WTC11 (cell line): ENCODE measurements around the gene BTN2A1. TPM values are rescaled to one million over a fixed set of nuclear protein-coding genes. Genes with fewer than 3 reads are reported as not detected.

Experiments
- ATAC-seq: fragments of 200-7000 bp; cut with Tn5 transposase; 2 replicates; pipeline ENCODE4 v1.10.0; 2021; ENCODE audit warnings: mild to moderate bottlenecking, moderate library complexity
- CTCF ChIA-PET: fragments of 300-600 bp; sonication (Branson Sonifier 250); formaldehyde crosslinking; loops from one replicate; lab custom pipeline; 2021; ENCODE audit warnings: antibody characterized with exemption; lab: Charles Lee
- POLR2A ChIA-PET: fragments of 350-600 bp; sonication (Branson Sonifier 250); formaldehyde crosslinking; loops from one replicate; lab custom pipeline; 2021; ENCODE audit warnings: antibody characterized with exemption; lab: Charles Lee
- DNase-seq: peaks from one replicate; pipeline ENCODE4 v3.0.0; 2021; ENCODE audit warnings: low spot score
- H3K27ac Mint-ChIP-seq: 2 replicates; pipeline ENCODE4 v1.8.0; 2021; ENCODE audit warnings: mixed read lengths
- H3K27me3 Mint-ChIP-seq: 2 replicates; pipeline ENCODE4 v1.8.0; 2021; ENCODE audit warnings: low read depth, mild to moderate bottlenecking, moderate library complexity, mixed read lengths
- H3K36me3 Mint-ChIP-seq: 2 replicates; pipeline ENCODE4 v1.8.0; 2021; ENCODE audit warnings: mixed read lengths
- H3K4me1 Mint-ChIP-seq: 2 replicates; pipeline ENCODE4 v1.8.0; 2022; ENCODE audit warnings: mixed read lengths
- H3K4me3 Mint-ChIP-seq: 2 replicates; pipeline ENCODE4 v1.8.0; 2021; ENCODE audit warnings: mild to moderate bottlenecking, moderate library complexity, mixed read lengths
- H3K9me3 Mint-ChIP-seq: 2 replicates; pipeline ENCODE4 v1.8.0; 2021; ENCODE audit warnings: mixed read lengths
- ARID4B ChIP-seq: sonication (generic); formaldehyde crosslinking; IDR thresholded peaks from 2 replicates; pipeline ENCODE4 v1.8.0; 2023; ENCODE audit warnings: missing genetic modification reagents, mild to moderate bottlenecking, borderline replicate concordance
- ATF1 ChIP-seq: sonication (generic); formaldehyde crosslinking; IDR thresholded peaks from 2 replicates; pipeline ENCODE4 v1.8.1; 2023; ENCODE audit warnings: mild to moderate bottlenecking, moderate library complexity, missing genetic modification reagents
- ATF6 ChIP-seq: sonication (generic); formaldehyde crosslinking; IDR thresholded peaks from 2 replicates; pipeline ENCODE4 v1.8.1; 2023; ENCODE audit warnings: mild to moderate bottlenecking, missing genetic modification reagents
- CBFB ChIP-seq: sonication (generic); formaldehyde crosslinking; IDR thresholded peaks from 2 replicates; pipeline ENCODE4 v1.8.1; 2022; ENCODE audit warnings: mild to moderate bottlenecking, low read depth, missing genetic modification reagents
- CREM ChIP-seq: sonication (generic); formaldehyde crosslinking; IDR thresholded peaks from 2 replicates; pipeline ENCODE4 v1.8.1; 2022; ENCODE audit warnings: mild to moderate bottlenecking, missing genetic modification reagents, moderate library complexity
- ELF4 ChIP-seq: sonication (generic); formaldehyde crosslinking; IDR thresholded peaks from 2 replicates; pipeline ENCODE4 v1.8.1; 2022; ENCODE audit warnings: low read depth, mild to moderate bottlenecking, moderate library complexity, missing genetic modification reagents
- GTF2I ChIP-seq: fragments of 250-450 bp; sonication (Bioruptor Pico); conservative IDR thresholded peaks from 2 replicates; pipeline ENCODE4 v1.4.0; 2021; ENCODE audit warnings: mild to moderate bottlenecking
- IRF1 ChIP-seq: sonication (generic); formaldehyde crosslinking; IDR thresholded peaks from 2 replicates; pipeline ENCODE4 v1.8.0; 2023; ENCODE audit warnings: missing genetic modification reagents
- KAT7 ChIP-seq: sonication (generic); formaldehyde crosslinking; IDR thresholded peaks from 2 replicates; pipeline ENCODE4 v1.8.1; 2023; ENCODE audit warnings: missing genetic modification reagents, mild to moderate bottlenecking, borderline replicate concordance
- MYBL2 ChIP-seq: sonication (generic); formaldehyde crosslinking; IDR thresholded peaks from 2 replicates; pipeline ENCODE4 v1.8.1; 2023; ENCODE audit warnings: mild to moderate bottlenecking, moderate library complexity, missing genetic modification reagents
- NFE2L1 ChIP-seq: sonication (generic); formaldehyde crosslinking; IDR thresholded peaks from 2 replicates; pipeline ENCODE4 v1.8.1; 2023; ENCODE audit warnings: missing genetic modification reagents
- SMAD3 ChIP-seq: sonication (generic); formaldehyde crosslinking; IDR thresholded peaks from 2 replicates; pipeline ENCODE4 v1.8.0; 2022; ENCODE audit warnings: missing genetic modification reagents, mild to moderate bottlenecking, borderline replicate concordance
- ZNF121 ChIP-seq: sonication (generic); formaldehyde crosslinking; IDR thresholded peaks from 2 replicates; pipeline ENCODE4 v1.8.0; 2023; ENCODE audit warnings: missing genetic modification reagents
- ZNF219 ChIP-seq: sonication (generic); formaldehyde crosslinking; IDR thresholded peaks from 2 replicates; pipeline ENCODE4 v1.8.0; 2023; ENCODE audit warnings: missing genetic modification reagents, mild to moderate bottlenecking, borderline replicate concordance
- ZNF671 ChIP-seq: fragments of 250-450 bp; sonication (Bioruptor Pico); IDR thresholded peaks from 2 replicates; pipeline ENCODE4 v1.8.0; 2021; ENCODE audit warnings: mild to moderate bottlenecking
- total RNA-seq: library from RNA; stranded (reverse); gene quantifications from 3 replicates; pipeline ENCODE4 v1.2.3, GENCODE V29; 2021
- TF ChIP-seq, protein P1 (sequence below): sonication (generic); formaldehyde crosslinking; IDR thresholded peaks from 2 replicates; pipeline ENCODE4 v1.8.1; 2022; ENCODE audit warnings: low read depth, missing genetic modification reagents, borderline replicate concordance
- TF ChIP-seq, protein P2 (sequence below): sonication (generic); formaldehyde crosslinking; IDR thresholded peaks from 2 replicates; pipeline ENCODE4 v1.8.0; 2022; ENCODE audit warnings: mild to moderate bottlenecking, missing genetic modification reagents

BTN2A1 gene
- total RNA-seq, 1 experiment from 2014 or later: 9.9 TPM

DNA sequence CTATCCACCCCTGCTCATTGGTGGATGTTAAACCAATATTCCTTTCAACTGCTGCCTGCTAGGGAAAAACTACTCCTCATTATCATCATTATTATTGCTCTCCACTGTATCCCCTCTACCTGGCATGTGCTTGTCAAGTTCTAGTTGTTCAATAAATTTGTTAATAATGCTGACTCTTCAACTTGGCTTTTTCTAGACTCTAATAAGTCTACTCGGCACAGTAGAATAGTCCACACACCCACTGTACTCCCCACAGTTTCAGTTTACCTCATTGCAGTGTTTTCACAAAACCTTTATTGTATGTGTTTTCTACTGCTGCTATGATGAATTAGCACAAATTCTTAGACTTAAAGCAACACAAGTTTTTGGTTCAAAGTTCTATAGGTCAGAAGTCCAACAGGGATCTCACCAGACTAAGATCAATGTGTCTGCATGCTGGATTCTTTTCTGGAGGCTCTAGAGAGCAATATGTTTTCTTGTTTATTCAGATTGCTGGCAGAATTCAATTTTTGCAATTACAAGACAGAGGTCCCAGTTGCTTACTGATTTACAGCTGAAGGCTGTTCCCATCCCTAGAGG, 42.6 kb upstream of the BTN2A1 start:
- H3K27me3 Mint-ChIP-seq: peaks cover 19% of the 10 kb centered on the region
- no peak for TF ChIP-seq ZNF121 (CRISPR knock-in tag)
- TF ChIP-seq MYBL2 (CRISPR knock-in tag): no peak
- TF ChIP-seq KAT7 (CRISPR knock-in tag): no peak
- TF ChIP-seq, protein P1, sequence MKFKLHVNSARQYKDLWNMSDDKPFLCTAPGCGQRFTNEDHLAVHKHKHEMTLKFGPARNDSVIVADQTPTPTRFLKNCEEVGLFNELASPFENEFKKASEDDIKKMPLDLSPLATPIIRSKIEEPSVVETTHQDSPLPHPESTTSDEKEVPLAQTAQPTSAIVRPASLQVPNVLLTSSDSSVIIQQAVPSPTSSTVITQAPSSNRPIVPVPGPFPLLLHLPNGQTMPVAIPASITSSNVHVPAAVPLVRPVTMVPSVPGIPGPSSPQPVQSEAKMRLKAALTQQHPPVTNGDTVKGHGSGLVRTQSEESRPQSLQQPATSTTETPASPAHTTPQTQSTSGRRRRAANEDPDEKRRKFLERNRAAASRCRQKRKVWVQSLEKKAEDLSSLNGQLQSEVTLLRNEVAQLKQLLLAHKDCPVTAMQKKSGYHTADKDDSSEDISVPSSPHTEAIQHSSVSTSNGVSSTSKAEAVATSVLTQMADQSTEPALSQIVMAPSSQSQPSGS: no peak
- no peak for TF ChIP-seq ZNF671 (CRISPR knock-in tag)
- TF ChIP-seq NFE2L1 (CRISPR knock-in tag): no peak
- TF ChIP-seq, all 79 proteins: peak for 0
- peaks cover 13% of the 10 kb centered on the region for H3K36me3 Mint-ChIP-seq
- H3K4me1 Mint-ChIP-seq: peaks cover 11% of the 10 kb centered on the region
- no peak overlapping the region for H3K27ac Mint-ChIP-seq
- no peak overlapping the region for H3K4me3 Mint-ChIP-seq
- ATAC-seq (no peak), DNase-seq (no peak)
- H3K9me3 Mint-ChIP-seq: peaks cover 29% of the 10 kb centered on the region
- CTCF ChIA-PET: no interaction called here
- POLR2A ChIA-PET: no interaction called here

- TF ChIP-seq, protein P2, sequence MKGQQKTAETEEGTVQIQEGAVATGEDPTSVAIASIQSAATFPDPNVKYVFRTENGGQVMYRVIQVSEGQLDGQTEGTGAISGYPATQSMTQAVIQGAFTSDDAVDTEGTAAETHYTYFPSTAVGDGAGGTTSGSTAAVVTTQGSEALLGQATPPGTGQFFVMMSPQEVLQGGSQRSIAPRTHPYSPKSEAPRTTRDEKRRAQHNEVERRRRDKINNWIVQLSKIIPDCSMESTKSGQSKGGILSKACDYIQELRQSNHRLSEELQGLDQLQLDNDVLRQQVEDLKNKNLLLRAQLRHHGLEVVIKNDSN: no peak
- TF ChIP-seq SMAD3 (CRISPR knock-in tag) (no peak), IRF1 (no peak), ZNF219 (CRISPR knock-in tag) (no peak), ELF4 (CRISPR knock-in tag) (no peak), ATF6 (CRISPR knock-in tag) (no peak), CBFB (CRISPR knock-in tag) (no peak), CREM (CRISPR knock-in tag) (no peak), ARID4B (CRISPR knock-in tag) (no peak), ATF1 (no peak), GTF2I (CRISPR knock-in tag) (no peak)
- TF ChIP-seq, protein P1: no peak
- POLR2A ChIA-PET: no interaction called here
- H3K4me1 Mint-ChIP-seq: peaks cover 11% of the 10 kb centered on the region
- DNase-seq (no peak), ATAC-seq (no peak)
- peaks cover 29% of the 10 kb centered on the region for H3K9me3 Mint-ChIP-seq
- H3K4me3 Mint-ChIP-seq: no peak overlapping the region
- CTCF ChIA-PET: no interaction called here
- no peak overlapping the region for H3K27ac Mint-ChIP-seq
- H3K36me3 Mint-ChIP-seq: peaks cover 13% of the 10 kb centered on the region
- H3K27me3 Mint-ChIP-seq: peaks cover 19% of the 10 kb centered on the region
Observed at GRCh38 chr6:26415791-26416190, 42.0 kb upstream of the BTN2A1 start.
